DND-41 (cell line): Measurements from ENCODE around the gene AP1G2.

Experiments
- CTCF ChIP-seq: IDR thresholded peaks from 2 replicates; pipeline ENCODE4 v1.5.1; 2012; ENCODE audit warnings: borderline replicate concordance, low read length, moderate library complexity, mild to moderate bottlenecking; ENCODE audit not compliant: poor library complexity, severe bottlenecking; ENCODE audit errors: extremely low read depth
- EZH2 ChIP-seq: IDR thresholded peaks from 3 replicates; pipeline ENCODE4 v1.6.1; 2012; ENCODE audit warnings: borderline replicate concordance, low read depth, mild to moderate bottlenecking, moderate library complexity, low read length, inconsistent platforms; ENCODE audit not compliant: severe bottlenecking

DNA sequence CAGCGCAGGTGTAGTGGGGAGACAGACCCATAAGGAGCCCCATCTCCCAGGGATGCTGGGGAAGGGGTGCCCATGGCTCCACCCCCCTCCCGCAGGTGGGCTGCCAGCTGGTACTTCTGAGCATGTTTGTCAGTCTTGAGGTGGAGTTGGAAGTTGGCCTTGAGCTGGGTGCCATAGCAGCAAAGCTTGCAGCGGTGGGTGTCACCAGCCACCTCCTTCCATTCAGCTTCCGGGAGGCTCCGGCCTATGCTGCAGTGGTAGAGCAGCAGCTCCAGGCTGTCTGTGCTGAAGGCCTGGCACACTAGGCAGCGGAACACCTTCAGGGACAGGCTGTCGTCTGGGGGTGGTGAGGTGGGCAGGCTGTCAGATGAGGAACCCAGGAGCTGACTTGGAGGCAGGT lies 34.9 kb downstream of the AP1G2 start:
- TF ChIP-seq CTCF (no peak), EZH2 (no peak)
